ENCODE data around the gene ZDHHC14. TPM values are rescaled to one million over a fixed set of nuclear protein-coding genes. Genes with fewer than 3 reads are reported as not detected.

ZDHHC14 gene
- total RNA-seq, 1 experiment from 2014 or later = 1.7 TPM

- H3K4me1 Mint-ChIP-seq = no peaks in the 10 kb centered on the region
These were observed 34.6 kb upstream of the ZDHHC14 start for GRCh38 chr6:157346373-157346772.

More at GRCh38 chr6:157346373-157346772, 34.6 kb upstream of the ZDHHC14 start:
- H3K36me3 Mint-ChIP-seq (ENCODE audit: insufficient read depth in 1 of 3, low read depth in 3 of 3) = no peaks in the 10 kb centered on the region
- H3K27me3 Mint-ChIP-seq (ENCODE audit: low read depth) = peaks cover 9% of the 10 kb centered on the region
- WGBS (ENCODE audit: extremely low coverage, insufficient read length, low lambda C conversion rate) = no CpG with 5 or more reads among the region's 2 CpGs
- H3K9ac ChIP-seq (ENCODE audit: extremely low read depth, insufficient read length, low read length) = no peak overlapping the region
- no peak overlapping the region for H3K27ac ChIP-seq (ENCODE audit: insufficient read length, low read depth, low read length)
- no peaks in the 10 kb centered on the region for H3K9me3 ChIP-seq (ENCODE audit: control insufficient read depth, low read depth, low read length)
- H2AK5ac ChIP-seq (ENCODE audit: insufficient read length, low read length) = no peak overlapping the region
- no peak overlapping the region for H2BK12ac ChIP-seq (ENCODE audit: insufficient read length, low read depth, low read length)
- no peaks in the 10 kb centered on the region for H3K79me1 ChIP-seq (ENCODE audit: insufficient read depth, low read depth, low read length, poor library complexity, severe bottlenecking)
- H2BK5ac ChIP-seq (ENCODE audit: insufficient read length, low read length) = no peak overlapping the region
- H2BK120ac ChIP-seq (ENCODE audit: low read depth, low read length, poor library complexity, severe bottlenecking) = no peak overlapping the region
- no peak overlapping the region for H3K14ac ChIP-seq (ENCODE audit: insufficient read depth, low read length)
- no peaks in the 10 kb centered on the region for H3K23me2 ChIP-seq (ENCODE audit: insufficient read length, low read depth, low read length, poor library complexity, severe bottlenecking)
- H2BK15ac ChIP-seq (ENCODE audit: low read depth, low read length) = no peak overlapping the region
- H3K79me2 ChIP-seq (ENCODE audit: insufficient read depth, low read length) = no peaks in the 10 kb centered on the region
- H2AFZ ChIP-seq (ENCODE audit: low read length) = no peak overlapping the region
- TF ChIP-seq, protein P1, sequence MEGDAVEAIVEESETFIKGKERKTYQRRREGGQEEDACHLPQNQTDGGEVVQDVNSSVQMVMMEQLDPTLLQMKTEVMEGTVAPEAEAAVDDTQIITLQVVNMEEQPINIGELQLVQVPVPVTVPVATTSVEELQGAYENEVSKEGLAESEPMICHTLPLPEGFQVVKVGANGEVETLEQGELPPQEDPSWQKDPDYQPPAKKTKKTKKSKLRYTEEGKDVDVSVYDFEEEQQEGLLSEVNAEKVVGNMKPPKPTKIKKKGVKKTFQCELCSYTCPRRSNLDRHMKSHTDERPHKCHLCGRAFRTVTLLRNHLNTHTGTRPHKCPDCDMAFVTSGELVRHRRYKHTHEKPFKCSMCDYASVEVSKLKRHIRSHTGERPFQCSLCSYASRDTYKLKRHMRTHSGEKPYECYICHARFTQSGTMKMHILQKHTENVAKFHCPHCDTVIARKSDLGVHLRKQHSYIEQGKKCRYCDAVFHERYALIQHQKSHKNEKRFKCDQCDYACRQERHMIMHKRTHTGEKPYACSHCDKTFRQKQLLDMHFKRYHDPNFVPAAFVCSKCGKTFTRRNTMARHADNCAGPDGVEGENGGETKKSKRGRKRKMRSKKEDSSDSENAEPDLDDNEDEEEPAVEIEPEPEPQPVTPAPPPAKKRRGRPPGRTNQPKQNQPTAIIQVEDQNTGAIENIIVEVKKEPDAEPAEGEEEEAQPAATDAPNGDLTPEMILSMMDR (conservative IDR thresholded peaks at IDR 0.05) = no peak
- H4K91ac ChIP-seq (ENCODE audit: insufficient read length, low read depth, low read length) = no peak overlapping the region
- no peak for DNase-seq
- H3K4ac ChIP-seq (ENCODE audit: low read depth, low read length) = no peak overlapping the region
- H4K8ac ChIP-seq (replicated peaks; ENCODE audit: insufficient read length, low read depth, low read length) = no peak overlapping the region
- no peaks in the 10 kb centered on the region for H3K27me3 ChIP-seq (ENCODE audit: insufficient read depth, low read length)
- no peak overlapping the region for H4K5ac ChIP-seq (ENCODE audit: insufficient read length, low read depth, low read length)
- H4K20me1 ChIP-seq (ENCODE audit: control insufficient read depth, insufficient read depth, insufficient read length) = no peaks in the 10 kb centered on the region
- no peak overlapping the region for H3K18ac ChIP-seq (ENCODE audit: insufficient read length, low read depth, low read length)
- H3K4me2 ChIP-seq (ENCODE audit: insufficient read depth, insufficient read length, low read length) = no peak overlapping the region
- H3K4me1 ChIP-seq (ENCODE audit: insufficient read depth, low read length) = no peaks in the 10 kb centered on the region
- no peak overlapping the region for H3K4me3 Mint-ChIP-seq
- no peak overlapping the region for H3K27ac Mint-ChIP-seq
- no peak overlapping the region for H3K23ac ChIP-seq (ENCODE audit: insufficient read length, low read depth, low read length)
- no peak overlapping the region for H2BK20ac ChIP-seq (ENCODE audit: low read depth, low read length, poor library complexity, severe bottlenecking)
- peaks cover 0 to 2% of the 10 kb centered on the region in 2 experiments; a peak in 2 of 5 replicates for H3K9me3 Mint-ChIP-seq
- H3T11ph ChIP-seq (ENCODE audit: low read length) = no peak overlapping the region
- H3K56ac ChIP-seq (ENCODE audit: insufficient read length, low read depth, low read length) = no peak overlapping the region

Data from H9 (cell line).